Endothelial cell (in vitro differentiated cells): ENCODE measurements around the gene UBE2QL1. TPM values are rescaled to one million over a fixed set of nuclear protein-coding genes. Genes with fewer than 3 reads are reported as not detected.

Experiments
- DNase-seq: peaks from one replicate; pipeline ENCODE4 v3.0.0; 2021; ENCODE audit warnings: low spot score
- H3K27ac Mint-ChIP-seq: one replicate; pipeline ENCODE4 v1.8.0; 2021; ENCODE audit warnings: mixed read lengths, inconsistent platforms; ENCODE audit not compliant: unreplicated experiment
- H3K27me3 Mint-ChIP-seq: one replicate; pipeline ENCODE4 v1.8.0; 2021; ENCODE audit warnings: mild to moderate bottlenecking, moderate library complexity, mixed read lengths, inconsistent platforms; ENCODE audit not compliant: unreplicated experiment
- H3K36me3 Mint-ChIP-seq: one replicate; pipeline ENCODE4 v1.8.0; 2021; ENCODE audit warnings: mild to moderate bottlenecking, low read depth, mixed read lengths, inconsistent platforms; ENCODE audit not compliant: unreplicated experiment
- H3K4me1 Mint-ChIP-seq: one replicate; pipeline ENCODE4 v1.8.0; 2021; ENCODE audit warnings: mild to moderate bottlenecking, mixed read lengths, inconsistent platforms; ENCODE audit not compliant: unreplicated experiment
- H3K4me3 Mint-ChIP-seq: one replicate; pipeline ENCODE4 v1.8.0; 2021; ENCODE audit warnings: mild to moderate bottlenecking, mixed read lengths, inconsistent platforms; ENCODE audit not compliant: unreplicated experiment
- H3K9me3 Mint-ChIP-seq: one replicate; pipeline ENCODE4 v1.8.0; 2021; ENCODE audit warnings: mixed read lengths, inconsistent platforms; ENCODE audit not compliant: unreplicated experiment
- CTCF ChIP-seq: fragments of 200-600 bp; sonication (generic); IDR thresholded peaks from one replicate; pipeline ENCODE4 v1.5.0; 2021; ENCODE audit warnings: antibody characterized with exemption; ENCODE audit not compliant: unreplicated experiment
- total RNA-seq: library from RNA; stranded (reverse); fragmentation: NEBNext Ultra II Directional; extraction: Animal tissue kit (Norgen Biotek cat#: 25700); gene quantifications from one replicate; pipeline ENCODE4 v1.2.1, GENCODE V29; 2021; ENCODE audit not compliant: unreplicated experiment

The UBE2QL1 gene
- total RNA-seq, 1 donor from 2014 or later = 0.85 TPM

GRCh38 chr5:6527749-6528455 lies 79.2 kb downstream of the UBE2QL1 start:
- Mint-ChIP-seq H3K4me3 (no peak overlapping the region), H3K27ac (no peak overlapping the region), H3K9me3 (no peaks in the 10 kb centered on the region), H3K27me3 (peaks cover 4% of the 10 kb centered on the region), H3K36me3 (no peaks in the 10 kb centered on the region), H3K4me1 (no peaks in the 10 kb centered on the region)
- no peak for DNase-seq
- no peak for TF ChIP-seq CTCF

- Mint-ChIP-seq H3K4me1 (no peaks in the 10 kb centered on the region), H3K4me3 (no peak overlapping the region), H3K9me3 (no peaks in the 10 kb centered on the region), H3K27me3 (peaks cover 2% of the 10 kb centered on the region), H3K36me3 (no peaks in the 10 kb centered on the region), H3K27ac (no peak overlapping the region)
- TF ChIP-seq CTCF = no peak
- no peak for DNase-seq
Observed at GRCh38 chr5:6535594-6535993, 86.9 kb downstream of the UBE2QL1 start.

GRCh38 chr5:6539060-6539459 lies 90.4 kb downstream of the UBE2QL1 start:
- Mint-ChIP-seq H3K27me3 (peaks cover 4% of the 10 kb centered on the region), H3K9me3 (no peaks in the 10 kb centered on the region), H3K36me3 (no peaks in the 10 kb centered on the region), H3K4me1 (no peaks in the 10 kb centered on the region), H3K4me3 (no peak overlapping the region), H3K27ac (no peak overlapping the region)
- TF ChIP-seq CTCF = no peak
- DNase-seq = no peak

- no peaks in the 10 kb centered on the region for H3K4me1 Mint-ChIP-seq
- peaks cover 4% of the 10 kb centered on the region for H3K27me3 Mint-ChIP-seq
- no peak overlapping the region for H3K4me3 Mint-ChIP-seq
- H3K9me3 Mint-ChIP-seq = no peaks in the 10 kb centered on the region
- no peak overlapping the region for H3K27ac Mint-ChIP-seq
- no peak for DNase-seq
- no peak for TF ChIP-seq CTCF
- no peaks in the 10 kb centered on the region for H3K36me3 Mint-ChIP-seq
Observed at GRCh38 chr5:6540111-6540827, 91.6 kb downstream of the UBE2QL1 start.
